GM19455 (cell line): ENCODE measurements around the gene KANSL1.
"Not testable (repeated sequence)": the region's sequence is repeated elsewhere in the genome, so short reads cannot be mapped to it uniquely, and the experiment has no call there.

Experiments
- ATAC-seq: cut with Tn5 transposase; IDR thresholded peaks from one replicate; pipeline ENCODE4 v1.9.1; 2021; ENCODE audit not compliant: unreplicated experiment

KANSL1 gene

GRCh38 chr17:46007461-46007965 is 185.7 kb downstream of the KANSL1 start:
- no peak for ATAC-seq

- ATAC-seq = not testable (repeated sequence)
These were observed 187.1 kb downstream of the KANSL1 start for GRCh38 chr17:46006082-46006481.

GRCh38 chr17:46003907-46004748 is 189.1 kb downstream of the KANSL1 start:
- ATAC-seq = no peak

- ATAC-seq = no peak
These were observed 190.3 kb downstream of the KANSL1 start for GRCh38 chr17:46002973-46003316.

- ATAC-seq = no peak
These were observed 190.8 kb downstream of the KANSL1 start for GRCh38 chr17:46002311-46002972.

- no peak for ATAC-seq
These were observed 191.6 kb downstream of the KANSL1 start for GRCh38 chr17:46001390-46002310.

GRCh38 chr17:46000757-46001156 is 192.5 kb downstream of the KANSL1 start:
- ATAC-seq = no peak

GRCh38 chr17:46000292-46000691 is 192.9 kb downstream of the KANSL1 start:
- ATAC-seq = no peak

GRCh38 chr17:45999900-46000290 is 193.3 kb downstream of the KANSL1 start:
- no peak for ATAC-seq

GRCh38 chr17:45998987-45999899 is 194.0 kb downstream of the KANSL1 start, which contains the start of gene STH:
STH (plus strand) TSS chr17:45999250; CDS start chr17:45999280, 30 bp downstream.
- no peak for ATAC-seq

GRCh38 chr17:45997624-45998023 is 195.6 kb downstream of the KANSL1 start:
- ATAC-seq = no peak

GRCh38 chr17:45997166-45997565 is 196.1 kb downstream of the KANSL1 start:
- ATAC-seq = no peak

- no peak for ATAC-seq
These were observed 196.8 kb downstream of the KANSL1 start for GRCh38 chr17:45996282-45996937.

- ATAC-seq = no peak
These were observed 197.5 kb downstream of the KANSL1 start for GRCh38 chr17:45995627-45996270.

GRCh38 chr17:45994987-45995386 is 198.2 kb downstream of the KANSL1 start:
- ATAC-seq = no peak

GRCh38 chr17:45993962-45994627 is 199.1 kb downstream of the KANSL1 start:
- no peak for ATAC-seq

- ATAC-seq = no peak
These were observed 200.3 kb downstream of the KANSL1 start for GRCh38 chr17:45992904-45993303.

GRCh38 chr17:45992175-45992574 is 201.1 kb downstream of the KANSL1 start:
- ATAC-seq = no peak
